HG02678 (cell line): ENCODE data around the gene SMARCD1.

ENCODE experiments used
- ATAC-seq: cut with Tn5 transposase; IDR thresholded peaks from one replicate; pipeline ENCODE4 v1.9.1; 2021; ENCODE audit warnings: mild to moderate bottlenecking, moderate library complexity; ENCODE audit not compliant: unreplicated experiment

Gene SMARCD1

DNA sequence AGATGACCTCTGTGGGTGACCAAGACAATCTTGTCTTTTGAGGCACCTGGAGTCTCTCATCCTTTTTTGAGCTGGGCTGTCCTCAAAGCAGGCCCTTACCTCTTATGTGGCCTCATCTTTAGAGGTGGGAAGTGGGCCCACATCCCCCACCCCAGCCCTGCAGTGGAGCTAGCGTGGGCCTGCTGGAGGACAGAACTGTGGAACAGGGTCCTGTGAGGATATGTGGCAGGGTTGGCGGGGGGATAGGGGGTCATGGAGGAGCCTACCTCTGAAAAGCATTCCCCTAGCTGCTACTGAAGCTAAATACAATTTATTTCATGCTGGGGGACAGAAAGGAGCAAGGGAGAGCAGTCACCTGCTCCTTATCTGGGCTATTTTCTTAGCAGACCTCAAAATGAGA, 18.2 kb downstream of the SMARCD1 start:
- ATAC-seq = no peak

DNA sequence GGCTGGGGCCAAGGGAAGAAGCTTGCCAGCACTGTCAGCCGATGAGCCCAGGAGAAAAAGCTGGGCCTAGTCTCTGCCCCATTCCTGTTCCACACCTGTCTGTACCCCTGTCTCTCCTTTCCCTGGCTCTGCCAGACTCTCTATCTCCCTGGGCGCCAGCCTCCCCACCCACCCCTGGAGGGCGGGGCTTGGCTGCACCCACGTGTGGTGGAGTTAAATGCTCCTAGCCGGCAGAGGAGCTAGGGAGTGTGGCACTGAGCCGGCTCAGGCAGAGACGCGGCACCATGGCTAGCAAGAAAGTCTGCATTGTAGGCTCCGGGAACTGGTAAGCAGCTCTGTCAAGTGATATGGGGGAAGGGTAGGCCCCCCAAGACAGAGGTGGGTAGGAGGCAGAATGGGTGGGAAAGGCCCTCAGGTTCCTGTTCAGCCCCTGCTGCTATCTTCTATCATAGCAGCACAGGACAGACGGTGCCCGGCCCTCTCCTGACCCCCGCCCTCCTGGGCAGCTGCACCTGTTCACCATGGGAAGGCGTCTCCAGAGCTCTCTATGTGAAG, 18.7 kb downstream of the SMARCD1 start, which contains the start of gene GPD1:
Gene GPD1 (plus strand): TSS at position 242 of the 555 bp plus-strand sequence. CDS start 43 bp downstream, at position 285.
- ATAC-seq = no peak

DNA sequence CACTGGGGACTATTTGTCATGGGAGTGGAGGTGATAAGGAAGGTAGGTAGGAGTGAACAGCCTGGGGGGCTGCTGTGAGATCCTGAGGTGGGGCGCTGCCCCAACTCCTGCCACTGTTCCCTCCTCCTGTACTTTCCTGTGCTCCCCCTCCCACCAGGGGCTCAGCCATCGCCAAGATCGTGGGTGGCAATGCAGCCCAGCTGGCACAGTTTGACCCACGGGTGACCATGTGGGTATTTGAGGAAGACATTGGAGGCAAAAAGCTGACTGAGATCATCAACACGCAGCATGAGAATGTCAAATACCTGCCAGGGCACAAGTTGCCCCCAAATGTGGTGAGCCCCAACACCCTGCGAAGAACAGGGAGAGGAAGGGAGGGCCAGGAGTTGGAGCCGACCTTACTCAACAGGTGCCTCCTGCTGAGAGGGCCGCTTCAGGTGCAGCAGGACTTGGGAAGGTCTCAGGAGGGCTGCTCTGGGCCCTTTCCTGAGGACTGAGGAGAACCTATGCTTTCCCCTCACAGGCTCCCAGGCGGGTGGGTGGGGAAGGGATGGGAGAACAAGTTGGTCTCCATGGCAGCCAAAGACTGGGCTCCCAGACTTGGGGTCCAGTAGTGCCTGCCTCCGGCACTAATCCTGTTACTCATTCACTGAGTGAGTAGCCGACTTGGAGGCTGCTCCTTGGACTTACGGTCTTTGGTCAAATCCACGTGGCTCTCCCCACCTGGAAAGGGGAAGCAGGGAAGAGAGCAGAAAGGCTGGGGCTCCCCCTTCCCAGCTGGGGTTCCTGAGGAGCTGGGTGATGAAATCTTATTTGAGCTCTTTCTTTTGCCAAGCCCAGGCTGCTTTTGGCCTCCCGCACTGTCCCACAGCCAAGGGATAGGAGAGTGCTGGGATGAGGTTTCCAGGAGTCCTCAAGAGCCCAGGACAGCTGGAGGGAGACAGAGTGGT, 19.6 kb downstream of the SMARCD1 start:
- no peak for ATAC-seq

DNA sequence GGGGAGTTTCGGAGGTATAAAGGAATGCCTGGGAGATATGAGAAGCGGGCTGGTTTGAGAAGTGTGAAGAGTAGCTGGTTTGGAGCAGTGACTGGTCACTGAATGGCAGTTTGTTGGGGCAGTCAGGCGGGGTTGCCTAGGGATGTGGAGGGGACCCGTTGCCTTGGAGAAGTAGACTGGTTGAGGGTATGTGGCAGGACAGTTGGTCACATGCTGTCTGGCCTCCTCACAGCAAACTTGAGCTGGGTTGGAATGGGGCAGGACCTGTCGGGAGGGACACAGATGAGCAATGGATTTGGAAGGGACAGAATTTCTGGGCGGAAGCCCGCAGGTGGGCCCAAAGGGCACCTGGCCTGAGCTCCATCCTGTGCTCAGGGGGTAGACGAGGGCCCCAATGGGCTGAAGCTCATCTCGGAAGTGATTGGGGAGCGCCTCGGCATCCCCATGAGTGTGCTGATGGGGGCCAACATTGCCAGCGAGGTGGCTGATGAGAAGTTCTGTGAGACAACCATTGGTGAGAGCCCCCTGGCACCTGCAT, 20.8 kb downstream of the SMARCD1 start:
- no peak for ATAC-seq

DNA sequence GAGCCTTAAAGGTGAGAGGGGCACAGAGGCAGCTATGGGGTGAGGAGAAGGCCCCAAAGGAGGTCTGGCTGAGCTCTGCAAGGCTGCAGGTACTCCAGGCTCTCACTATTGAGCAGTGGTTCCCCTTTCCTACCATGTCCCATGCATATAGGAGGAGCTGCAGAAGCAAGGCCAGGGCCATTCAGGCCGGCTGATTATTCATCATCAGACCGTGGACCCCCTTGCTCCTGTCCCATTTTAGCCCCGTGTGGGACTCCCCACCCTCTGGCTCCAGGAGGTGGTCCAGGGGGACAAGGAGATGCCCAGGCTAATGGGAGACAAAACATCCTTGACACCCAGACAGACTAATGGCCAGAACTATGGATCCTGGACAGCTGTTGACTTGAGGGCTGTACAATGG, 21.8 kb downstream of the SMARCD1 start:
- no peak for ATAC-seq

DNA sequence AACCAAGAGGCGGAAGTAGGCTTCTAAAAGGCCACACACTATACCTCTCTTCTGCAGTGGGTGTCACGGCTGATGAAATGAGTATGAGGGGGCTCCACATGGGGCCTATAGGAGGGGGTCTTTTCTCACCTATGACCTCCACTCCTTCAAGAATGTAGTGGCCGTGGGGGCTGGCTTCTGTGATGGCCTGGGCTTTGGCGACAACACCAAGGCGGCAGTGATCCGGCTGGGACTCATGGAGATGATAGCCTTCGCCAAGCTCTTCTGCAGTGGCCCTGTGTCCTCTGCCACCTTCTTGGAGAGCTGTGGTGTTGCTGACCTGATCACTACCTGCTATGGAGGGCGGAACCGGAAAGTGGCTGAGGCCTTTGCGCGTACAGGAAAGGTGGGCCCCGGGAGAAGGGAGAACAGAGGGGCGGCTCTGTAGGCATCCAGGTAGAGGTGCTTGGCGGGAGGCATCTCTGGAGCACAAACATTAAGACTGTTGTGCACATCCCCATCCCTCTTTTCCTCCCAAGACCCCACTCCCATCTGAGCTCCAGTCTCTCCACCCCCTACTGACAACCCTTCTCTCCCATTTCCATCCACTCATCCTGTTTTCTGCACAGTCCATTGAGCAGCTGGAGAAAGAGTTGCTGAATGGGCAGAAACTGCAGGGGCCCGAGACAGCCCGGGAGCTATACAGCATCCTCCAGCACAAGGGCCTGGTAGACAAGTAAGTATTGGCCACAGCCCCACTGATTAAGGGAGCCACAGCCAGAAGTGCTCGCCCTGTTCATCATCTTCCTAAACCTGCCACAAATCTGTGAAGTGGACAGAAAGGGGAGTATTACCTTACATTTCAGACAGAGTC, 22.5 kb downstream of the SMARCD1 start:
- ATAC-seq = no peak

DNA sequence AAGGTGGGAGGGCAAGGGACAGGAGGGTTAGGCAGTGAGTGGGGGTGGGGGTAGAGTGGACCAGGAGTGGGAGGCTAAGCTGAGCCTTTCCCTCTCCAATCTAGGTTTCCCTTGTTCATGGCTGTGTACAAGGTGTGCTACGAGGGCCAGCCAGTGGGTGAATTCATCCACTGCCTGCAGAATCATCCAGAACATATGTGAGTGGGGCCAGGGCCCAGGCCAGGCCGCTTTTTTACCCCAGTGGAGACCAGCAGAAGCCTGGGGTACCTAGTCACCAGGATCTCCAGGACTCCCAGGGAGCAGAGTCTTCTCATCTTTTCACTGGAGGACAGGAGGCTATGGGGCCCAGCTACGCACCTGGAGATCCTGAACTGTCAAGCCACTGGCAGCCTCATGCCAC, 24.2 kb downstream of the SMARCD1 start:
- no peak for ATAC-seq

DNA sequence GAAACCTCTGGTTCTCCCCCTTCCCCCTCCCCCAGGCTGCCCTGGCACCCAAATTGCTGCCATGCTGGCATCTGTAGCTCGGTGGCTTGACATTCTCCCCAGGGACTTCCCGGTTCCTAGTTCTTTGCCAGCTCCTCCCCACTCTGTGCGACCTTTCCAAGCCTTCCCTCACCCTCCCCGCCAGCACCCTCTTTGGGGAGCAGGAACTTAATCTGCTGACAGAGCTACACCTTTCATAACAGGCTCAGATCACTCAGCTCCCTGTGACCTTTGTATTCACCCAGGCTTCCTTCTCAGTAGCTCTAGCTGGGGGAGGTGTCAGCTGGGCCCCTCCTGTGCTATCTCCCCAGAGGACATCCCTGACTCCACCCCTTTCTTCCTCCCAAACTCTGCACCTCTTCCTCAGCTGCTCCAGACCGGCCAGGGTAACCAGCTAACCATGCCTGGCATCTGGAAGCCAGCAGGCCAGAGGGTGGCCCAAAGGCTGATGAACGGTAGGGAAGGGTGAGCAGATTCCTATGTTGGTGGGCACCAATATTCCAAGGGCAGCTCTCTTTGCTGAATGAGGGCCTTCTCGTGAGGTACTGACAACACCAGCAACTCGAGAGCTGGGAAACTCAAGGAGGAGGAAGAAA, 25.1 kb downstream of the SMARCD1 start:
- no peak for ATAC-seq

DNA sequence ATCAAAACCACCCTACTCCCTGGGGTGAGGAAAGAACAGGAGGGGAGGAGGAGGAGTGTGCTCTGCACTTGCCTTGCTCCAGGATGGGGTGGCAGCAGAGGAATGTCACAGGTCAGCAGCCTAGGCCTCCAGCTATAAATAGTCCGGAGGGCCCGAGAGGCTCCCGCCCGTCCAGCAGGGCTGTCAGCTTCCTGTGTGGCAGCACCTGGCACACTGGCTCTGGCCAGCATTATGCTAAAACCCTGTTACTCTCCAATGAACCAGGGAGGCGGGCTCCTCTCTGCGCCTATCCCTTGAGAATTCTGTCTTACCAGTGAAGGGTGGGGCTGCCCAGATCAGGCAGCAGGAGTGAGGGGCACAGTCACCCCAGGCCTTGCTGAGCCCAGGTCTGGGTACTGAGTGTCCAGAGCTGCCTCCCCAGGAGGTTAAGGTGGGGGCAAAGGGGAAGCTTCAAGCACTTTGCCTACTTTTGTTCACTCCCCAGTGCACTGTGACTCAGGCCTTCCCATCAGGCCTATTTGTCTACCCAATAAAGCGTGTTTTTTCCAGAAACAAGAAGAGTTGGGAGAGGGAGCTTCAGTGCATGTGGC, 25.7 kb downstream of the SMARCD1 start:
- no peak for ATAC-seq

DNA sequence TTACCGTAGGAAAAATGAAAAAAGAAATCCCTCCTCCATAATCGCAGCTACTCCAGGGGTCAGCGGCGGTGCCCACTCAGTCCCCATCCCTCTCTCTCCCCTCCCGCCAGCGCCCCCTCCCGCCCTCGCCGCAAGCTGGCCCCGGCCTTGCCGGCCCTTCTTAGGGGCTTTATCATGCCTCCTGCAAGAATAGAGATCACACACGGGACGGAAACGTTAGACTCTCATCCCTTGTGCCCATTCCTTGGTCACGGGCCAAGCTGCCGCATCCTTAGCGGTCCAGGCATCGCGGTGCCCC, 26.2 kb downstream of the SMARCD1 start:
- peak; percentile 1 for ATAC-seq

DNA sequence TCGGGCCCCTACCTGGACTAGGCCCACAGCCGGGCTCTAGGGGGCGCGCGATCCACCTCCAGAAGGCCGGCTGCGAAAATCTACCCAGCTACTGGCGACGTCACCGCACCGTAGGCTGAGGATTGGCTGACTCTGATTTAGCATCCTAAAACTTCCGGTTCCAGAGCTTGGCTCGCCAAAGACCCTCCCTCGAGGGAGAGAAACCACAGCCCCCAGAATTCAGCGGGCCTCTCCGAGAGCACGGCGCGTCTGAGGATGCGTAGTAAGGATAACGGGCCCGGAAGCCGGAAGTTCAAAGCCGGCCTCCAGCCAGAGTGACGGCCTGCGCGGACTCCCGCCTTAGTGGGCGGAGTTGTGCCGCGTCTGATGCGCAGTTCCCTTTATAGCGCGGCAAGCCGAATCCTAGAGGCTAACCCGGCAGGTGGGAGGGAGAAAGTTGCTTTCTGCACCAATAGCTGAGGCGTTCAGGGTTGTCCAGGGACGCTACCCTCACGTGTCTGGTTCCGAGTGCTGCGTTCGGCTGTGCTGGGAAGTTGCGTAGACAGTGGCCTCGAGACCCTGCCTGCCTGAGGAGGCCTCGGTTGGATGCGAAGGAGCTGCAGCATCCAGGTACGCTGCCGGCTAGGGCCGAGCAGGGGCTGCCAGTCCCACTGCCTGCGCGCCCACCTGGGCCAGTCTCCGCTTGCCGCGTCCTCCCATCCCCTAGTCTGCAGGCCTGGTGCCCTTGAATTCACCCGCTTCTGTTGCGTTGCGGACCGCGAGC, 26.7 kb downstream of the SMARCD1 start, which contains the start of gene COX14:
Gene COX14 (plus strand): TSS at position 544 of the 763 bp plus-strand sequence. CDS start 7,808 bp downstream, outside the sequence.
- ATAC-seq = peak; percentile 77

DNA sequence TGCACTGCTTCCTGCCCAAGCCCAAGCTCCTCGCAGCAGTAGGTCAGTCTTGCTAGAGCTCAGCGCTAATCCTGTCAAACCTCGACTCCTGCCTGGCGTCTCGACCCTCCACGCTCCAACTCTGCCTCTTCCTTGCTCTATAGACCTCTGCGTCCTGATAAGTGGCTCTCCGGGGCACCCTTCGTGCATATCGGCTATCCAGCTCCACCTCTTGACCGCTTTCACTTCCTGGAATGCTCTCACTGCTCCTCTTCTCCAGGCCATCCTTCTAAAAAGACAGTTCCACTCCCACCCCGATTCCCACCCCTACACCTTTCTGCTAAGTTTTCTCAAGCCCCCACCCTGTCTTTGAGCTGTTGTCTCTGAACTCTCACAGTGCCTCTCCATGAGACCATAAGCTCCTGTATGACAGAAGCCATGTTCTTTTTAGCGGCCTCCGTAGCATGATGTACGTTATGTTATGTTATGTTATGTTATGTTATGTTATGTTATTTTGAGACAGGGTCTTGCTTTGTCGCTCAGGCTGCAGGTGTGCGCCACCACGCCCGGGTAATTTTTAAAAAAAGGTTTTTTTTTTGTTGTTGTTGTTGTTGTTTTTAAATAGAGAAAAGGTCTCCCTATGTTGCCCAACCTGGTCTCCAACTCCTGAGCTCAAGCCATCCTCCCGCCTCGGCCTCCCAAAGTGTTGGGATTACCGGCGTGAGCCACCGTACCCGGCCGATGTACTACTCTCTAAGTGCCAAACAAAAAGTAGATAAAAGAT, 27.5 kb downstream of the SMARCD1 start:
- no peak for ATAC-seq

DNA sequence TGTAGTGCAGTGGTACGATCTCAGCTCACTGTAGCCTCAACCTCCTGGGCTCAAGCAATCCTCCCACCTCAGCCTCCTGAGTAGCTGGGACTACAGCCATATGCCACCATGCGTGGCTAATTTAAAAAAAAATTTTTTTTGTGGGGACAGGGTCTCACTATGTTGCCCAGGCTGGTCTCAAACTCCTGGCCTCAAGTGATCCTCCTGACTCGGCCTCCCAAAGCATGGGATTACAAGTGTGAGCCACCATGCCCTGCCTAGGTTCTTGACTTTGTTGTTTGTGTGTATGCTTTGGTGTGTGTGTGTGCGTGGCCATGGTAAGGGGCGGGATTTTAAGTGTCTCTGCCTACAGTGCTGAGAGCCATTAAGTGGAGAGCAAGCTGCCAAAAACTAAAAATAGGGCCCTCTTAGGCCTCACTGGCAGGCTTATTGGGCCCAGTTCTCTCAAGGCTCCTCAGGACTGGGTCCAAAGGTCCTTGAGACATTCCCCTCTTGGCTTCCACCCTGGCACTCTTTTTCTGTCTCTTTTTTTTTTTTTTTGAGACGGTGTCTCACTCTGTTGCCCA, 32.0 kb downstream of the SMARCD1 start:
- ATAC-seq = no peak

DNA sequence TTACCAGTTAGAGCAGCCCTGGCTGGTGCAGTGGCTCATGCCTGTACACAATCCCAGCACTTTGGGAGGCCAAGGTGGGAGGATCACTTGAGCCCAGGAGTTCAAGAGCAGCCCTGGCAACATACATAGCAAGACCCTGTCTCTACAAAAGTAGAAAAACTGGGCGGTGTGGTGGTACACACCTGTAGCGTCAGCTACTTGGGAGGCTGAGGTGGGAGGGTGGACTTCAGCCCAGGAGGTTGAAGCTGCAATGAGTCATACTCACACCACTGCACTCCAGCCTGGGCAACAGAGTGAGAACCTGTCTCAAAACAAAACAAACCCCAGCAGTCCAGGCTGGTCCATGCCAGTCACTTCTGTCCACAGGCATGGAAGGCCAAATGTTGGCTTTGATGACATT, 34.2 kb downstream of the SMARCD1 start:
- ATAC-seq = no peak

DNA sequence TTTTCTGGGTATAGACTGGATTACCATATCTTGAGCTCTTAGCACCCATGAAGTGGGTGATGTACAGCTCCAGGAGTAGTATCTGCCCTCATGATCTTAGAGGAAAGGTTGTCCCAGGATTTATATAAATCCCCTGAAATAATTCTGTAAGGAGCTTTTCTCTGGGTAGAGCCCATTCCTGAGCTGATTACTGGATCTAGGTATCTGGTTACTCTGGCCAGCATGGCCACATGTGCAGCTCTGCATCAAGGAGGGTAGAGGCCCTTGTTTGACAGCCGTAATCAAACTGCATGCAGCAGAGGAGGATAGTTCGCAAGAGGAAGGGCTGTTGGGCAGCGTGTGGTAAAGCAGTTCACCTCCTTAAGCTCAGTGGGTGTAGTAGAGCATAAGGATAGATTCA, 35.4 kb downstream of the SMARCD1 start:
- no peak for ATAC-seq

DNA sequence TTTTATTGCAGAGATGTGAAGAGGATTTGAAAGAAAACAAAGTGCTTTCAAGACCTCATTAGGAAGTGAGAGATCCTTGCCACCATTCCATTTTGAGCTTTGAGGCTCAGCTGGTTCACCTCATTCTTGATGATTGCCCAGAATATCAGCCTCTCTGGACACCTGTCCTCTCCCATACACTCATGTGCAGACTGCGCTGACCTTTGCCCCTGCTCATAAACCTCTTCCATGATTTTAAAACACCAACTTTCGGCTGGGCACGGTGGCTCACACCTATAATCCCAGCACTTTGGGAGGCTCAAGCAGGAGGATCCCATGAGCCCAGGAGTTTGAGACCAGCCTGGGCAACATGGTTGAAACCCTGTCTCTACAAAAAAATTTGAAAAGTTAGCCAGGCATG, 35.8 kb downstream of the SMARCD1 start:
- ATAC-seq = no peak

DNA sequence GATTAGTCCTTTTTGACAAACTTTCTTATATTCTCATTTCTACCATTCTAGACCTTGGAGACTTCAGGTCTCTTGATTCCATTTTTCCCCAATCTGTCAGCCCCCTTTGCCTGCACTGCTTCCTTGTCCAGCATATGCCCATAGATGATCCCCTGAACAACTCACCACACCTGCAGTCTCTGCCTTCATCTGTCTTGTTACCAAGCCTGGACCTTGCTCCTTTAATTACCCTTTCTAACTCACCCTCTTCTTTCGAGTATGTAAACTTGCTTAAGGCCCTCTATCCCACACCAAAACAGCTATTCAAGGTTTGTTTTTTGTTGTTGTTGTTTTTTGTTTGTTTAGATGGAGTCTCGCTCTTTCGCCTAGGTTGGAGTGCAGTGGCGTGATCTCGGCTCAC, 36.5 kb downstream of the SMARCD1 start:
- ATAC-seq = no peak

DNA sequence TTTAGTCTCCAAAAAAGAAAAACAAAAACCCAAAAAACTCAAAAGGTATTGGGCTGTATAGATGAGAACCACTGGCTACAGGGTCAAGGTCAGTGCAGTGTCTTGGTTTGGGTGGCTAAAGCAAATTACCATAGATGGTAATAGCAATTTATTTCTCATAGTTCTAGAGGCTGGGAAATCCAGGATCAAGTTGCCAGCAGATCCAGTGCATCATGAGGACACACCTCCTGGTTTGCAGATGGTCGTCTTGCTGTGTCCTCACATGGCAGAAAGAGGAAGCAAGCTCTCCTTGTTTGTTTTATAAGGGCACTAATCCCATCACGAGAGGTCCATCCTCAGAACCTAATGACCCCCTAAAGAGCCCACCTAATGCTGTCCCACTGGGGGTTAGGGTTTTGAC, 38.1 kb downstream of the SMARCD1 start:
- no peak for ATAC-seq

DNA sequence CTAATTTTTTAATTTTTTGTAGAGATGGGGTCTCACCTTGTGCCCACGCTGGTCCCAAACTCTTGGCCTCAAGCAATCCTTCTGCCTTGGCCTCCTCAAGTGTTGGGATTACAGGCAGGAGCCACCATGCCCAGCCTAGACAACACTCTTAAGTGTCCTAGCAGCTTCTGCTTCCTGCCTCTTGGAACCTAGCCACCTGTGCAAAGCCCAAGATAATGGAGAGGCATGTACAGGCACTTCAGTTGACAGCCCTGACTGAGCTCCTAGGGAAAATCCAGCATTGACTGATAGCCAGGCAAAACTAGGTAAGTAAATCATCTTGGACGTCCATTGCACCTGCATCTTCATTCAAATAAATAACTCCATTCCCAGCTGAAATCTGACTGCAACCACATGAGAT, 42.4 kb downstream of the SMARCD1 start:
- ATAC-seq = no peak
